ENCODE data around the gene NYAP1. TPM values are rescaled to one million over a fixed set of nuclear protein-coding genes. Genes with fewer than 3 reads are reported as not detected.
"Not testable (repeated sequence)": the region's sequence is repeated elsewhere in the genome, so short reads cannot be mapped to it uniquely, and the experiment has no call there.

NYAP1 gene
- total RNA-seq, 2 experiments from 2014 or later, result 0.32 to 0.38 TPM

DNA sequence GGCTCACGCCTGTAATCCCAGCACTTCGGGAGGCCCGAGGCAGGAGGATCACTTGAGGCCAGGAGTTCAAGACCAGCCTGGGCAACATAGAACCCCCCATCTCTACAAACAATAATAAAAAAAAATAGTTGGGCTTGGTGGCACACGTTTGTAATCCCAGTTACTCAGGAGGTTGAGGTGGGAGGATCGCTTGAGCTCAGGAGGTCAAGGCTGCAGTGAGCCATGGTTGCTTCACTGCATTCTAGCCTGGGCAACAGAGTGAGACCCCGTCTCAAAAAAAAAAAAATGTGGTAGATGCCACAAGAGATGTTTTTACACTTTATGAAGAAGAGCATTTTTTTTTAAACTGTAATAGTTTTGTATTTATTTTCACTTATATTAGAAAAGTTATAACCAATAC is 12.8 kb downstream of the NYAP1 start:
- intact Hi-C loops (cut with micrococcal nuclease), result no loop called here
- H3K36me3 Mint-ChIP-seq (ENCODE audit: low read depth), result no peaks in the 10 kb centered on the region
- ChIA-PET POLR2A (interaction anchor here (0.6 kb wide), 1 partner anchor 71 kb away, joined by 3 read pairs; no protein-coding TSS in a partner anchor), CTCF (interaction anchor here (0.6 to 2.6 kb wide), 5 partner anchors 14 to 252 kb away, joined by 3 to 11 read pairs (median 4); no protein-coding TSS in a partner anchor)
- H3K27me3 Mint-ChIP-seq, result no peaks in the 10 kb centered on the region
- no peaks in the 10 kb centered on the region for H3K9me3 Mint-ChIP-seq
- peaks cover 8% of the 10 kb centered on the region for H3K4me1 Mint-ChIP-seq (ENCODE audit: low read depth)
- H3K4me3 Mint-ChIP-seq, result no peak overlapping the region
- ATAC-seq, result no peak
- TF ChIP-seq, protein P1, sequence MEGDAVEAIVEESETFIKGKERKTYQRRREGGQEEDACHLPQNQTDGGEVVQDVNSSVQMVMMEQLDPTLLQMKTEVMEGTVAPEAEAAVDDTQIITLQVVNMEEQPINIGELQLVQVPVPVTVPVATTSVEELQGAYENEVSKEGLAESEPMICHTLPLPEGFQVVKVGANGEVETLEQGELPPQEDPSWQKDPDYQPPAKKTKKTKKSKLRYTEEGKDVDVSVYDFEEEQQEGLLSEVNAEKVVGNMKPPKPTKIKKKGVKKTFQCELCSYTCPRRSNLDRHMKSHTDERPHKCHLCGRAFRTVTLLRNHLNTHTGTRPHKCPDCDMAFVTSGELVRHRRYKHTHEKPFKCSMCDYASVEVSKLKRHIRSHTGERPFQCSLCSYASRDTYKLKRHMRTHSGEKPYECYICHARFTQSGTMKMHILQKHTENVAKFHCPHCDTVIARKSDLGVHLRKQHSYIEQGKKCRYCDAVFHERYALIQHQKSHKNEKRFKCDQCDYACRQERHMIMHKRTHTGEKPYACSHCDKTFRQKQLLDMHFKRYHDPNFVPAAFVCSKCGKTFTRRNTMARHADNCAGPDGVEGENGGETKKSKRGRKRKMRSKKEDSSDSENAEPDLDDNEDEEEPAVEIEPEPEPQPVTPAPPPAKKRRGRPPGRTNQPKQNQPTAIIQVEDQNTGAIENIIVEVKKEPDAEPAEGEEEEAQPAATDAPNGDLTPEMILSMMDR (IDR thresholded peaks at IDR 0.05), result no peak
- H3K27ac Mint-ChIP-seq, result no peak overlapping the region
- DNase-seq, result no peak

DNA sequence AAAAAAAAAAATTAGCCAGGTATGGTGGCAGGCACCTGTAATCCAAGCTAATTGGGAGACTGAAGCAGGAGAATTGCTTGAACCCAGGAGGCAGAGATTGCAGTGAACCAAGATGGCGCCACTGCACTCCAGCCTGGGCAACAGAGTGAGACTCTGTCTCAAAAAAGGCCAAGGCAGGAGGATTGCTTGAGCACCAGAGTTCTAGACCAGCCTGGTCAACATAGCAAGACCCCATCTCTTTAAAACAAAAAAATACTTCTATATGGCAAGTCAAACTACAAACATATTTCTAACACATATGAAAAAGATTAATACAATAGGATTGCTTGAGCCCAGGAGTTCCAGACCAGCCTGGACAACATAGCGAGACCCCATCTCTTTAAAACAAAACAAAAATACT is 17.0 kb downstream of the NYAP1 start:
- H3K36me3 Mint-ChIP-seq (ENCODE audit: low read depth); H3K4me3 Mint-ChIP-seq; H3K27ac Mint-ChIP-seq; H3K27me3 Mint-ChIP-seq; CTCF ChIA-PET; H3K9me3 Mint-ChIP-seq; DNase-seq; H3K4me1 Mint-ChIP-seq (ENCODE audit: low read depth); ATAC-seq; intact Hi-C loops (cut with micrococcal nuclease): not testable (repeated sequence)
- POLR2A ChIA-PET, result interaction anchor here (0.6 kb wide), 1 partner anchor 1387 kb away, joined by 3 read pairs; no protein-coding TSS in a partner anchor

DNA sequence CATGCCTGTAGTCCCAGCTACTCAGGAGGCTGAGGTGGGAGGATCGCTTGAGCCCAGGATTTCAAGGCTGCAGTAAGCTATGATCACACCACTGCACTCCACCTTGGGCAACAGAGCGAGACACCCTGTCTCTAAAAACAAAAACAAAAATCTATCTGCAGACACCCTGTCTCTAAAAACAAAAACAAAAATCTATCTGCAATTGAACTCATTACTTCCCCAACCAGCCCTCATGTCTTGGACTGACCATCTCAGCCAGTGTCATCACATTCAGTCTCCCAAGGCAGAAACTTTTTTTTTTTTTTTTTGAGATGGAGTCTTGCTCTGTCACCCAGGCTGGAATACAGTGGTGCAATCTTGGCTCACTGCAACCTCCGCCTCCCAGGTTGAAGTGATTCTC is 20.3 kb downstream of the NYAP1 start:
- CTCF ChIA-PET; H3K4me1 Mint-ChIP-seq (ENCODE audit: low read depth); H3K4me3 Mint-ChIP-seq; intact Hi-C loops (cut with micrococcal nuclease); H3K36me3 Mint-ChIP-seq (ENCODE audit: low read depth); ATAC-seq; DNase-seq; H3K27me3 Mint-ChIP-seq; POLR2A ChIA-PET; H3K27ac Mint-ChIP-seq; H3K9me3 Mint-ChIP-seq: not testable (repeated sequence)

DNA sequence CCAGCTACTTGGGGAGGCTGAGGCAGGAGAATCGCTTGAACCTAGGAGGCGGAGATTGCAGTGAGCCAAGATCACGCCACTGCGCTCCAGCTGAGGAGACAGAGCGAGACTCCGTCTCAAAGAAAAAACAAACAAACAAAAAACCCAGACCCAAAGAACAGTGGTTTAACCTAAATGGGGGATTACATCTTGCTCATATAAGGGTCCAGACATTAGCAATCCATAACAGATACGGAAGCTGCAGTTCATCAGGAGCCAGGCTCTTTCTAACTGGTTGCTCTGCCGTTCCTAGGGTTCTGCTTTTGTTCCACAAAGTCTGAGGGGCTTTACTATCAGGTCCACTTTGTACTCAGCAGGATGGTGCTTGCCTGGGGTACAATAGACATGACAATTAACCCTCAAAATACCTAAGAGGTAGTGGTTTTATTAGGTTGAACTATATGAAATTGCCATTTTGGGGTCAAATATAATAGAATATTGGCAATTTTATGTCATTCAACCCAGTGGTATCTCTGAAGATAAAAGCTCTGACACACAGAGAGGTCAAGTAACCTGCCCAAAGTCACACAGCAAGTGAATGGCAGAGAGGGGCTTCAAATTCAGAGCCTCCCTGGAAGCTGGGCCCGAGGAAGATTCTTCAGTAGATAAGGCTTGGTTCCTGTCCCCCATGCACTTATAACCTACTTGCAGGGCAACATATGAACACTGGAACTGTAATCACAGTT is 21.3 kb downstream of the NYAP1 start:
- POLR2A ChIA-PET, result interaction anchor here (1.3 kb wide), 1 partner anchor 28 kb away, joined by 3 read pairs; no protein-coding TSS in a partner anchor

DNA sequence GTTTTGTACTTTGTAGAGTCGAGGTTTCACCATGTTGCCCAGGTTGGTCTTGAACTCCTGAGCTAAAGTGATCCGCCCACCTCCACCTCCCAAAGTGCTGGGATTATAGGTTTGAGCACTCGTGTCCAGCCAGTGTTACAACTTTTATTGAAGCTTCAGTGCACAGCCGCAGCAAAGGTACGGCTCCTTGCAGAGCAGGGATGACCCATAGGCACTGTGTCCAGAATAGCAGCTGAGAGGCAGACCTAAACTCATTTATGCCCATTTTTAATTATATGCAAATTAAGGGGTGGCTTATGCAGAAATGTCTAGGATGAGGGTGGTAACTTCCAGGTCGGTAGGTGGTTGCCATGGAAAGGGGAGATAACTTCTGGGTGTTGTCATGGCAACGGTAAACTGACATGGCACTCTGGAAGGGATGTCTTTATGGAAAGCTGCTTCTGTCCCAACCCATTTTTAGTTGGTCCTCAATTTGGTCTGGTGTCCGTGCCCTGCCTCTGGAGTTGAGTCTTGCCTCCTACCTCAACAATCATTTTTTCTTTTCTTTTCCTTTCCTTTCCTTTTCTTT is 22.7 kb downstream of the NYAP1 start:
- no peak for DNase-seq
- no peak overlapping the region for H3K4me3 Mint-ChIP-seq
- H3K27me3 Mint-ChIP-seq, result no peaks in the 10 kb centered on the region
- intact Hi-C loops (cut with micrococcal nuclease), result no loop called here
- no peak for ATAC-seq
- TF ChIP-seq, protein P1 (IDR thresholded peaks at IDR 0.05), result no peak
- no peak overlapping the region for H3K27ac Mint-ChIP-seq
- H3K4me1 Mint-ChIP-seq (ENCODE audit: low read depth), result no peaks in the 10 kb centered on the region
- POLR2A ChIA-PET, result no interaction called here
- no peaks in the 10 kb centered on the region for H3K36me3 Mint-ChIP-seq (ENCODE audit: low read depth)
- no peaks in the 10 kb centered on the region for H3K9me3 Mint-ChIP-seq
- CTCF ChIA-PET, result interaction anchor here (0.7 to 2.0 kb wide), 5 partner anchors 10 to 53 kb away, joined by 3 to 5 read pairs (median 4); no protein-coding TSS in a partner anchor

More for the DNA sequence above, 21.3 kb downstream of the NYAP1 start:
- Mint-ChIP-seq H3K4me3 (no peak overlapping the region), H3K4me1 (ENCODE audit: low read depth) (no peaks in the 10 kb centered on the region), H3K9me3 (no peaks in the 10 kb centered on the region), H3K36me3 (ENCODE audit: low read depth) (no peaks in the 10 kb centered on the region), H3K27ac (no peak overlapping the region), H3K27me3 (no peaks in the 10 kb centered on the region)
- CTCF ChIA-PET, result interaction anchor here (0.8 to 2.0 kb wide), 2 partner anchors 11 to 23 kb away, joined by 5 read pairs; no protein-coding TSS in a partner anchor
- DNase-seq, result no peak
- intact Hi-C loops (cut with micrococcal nuclease), result no loop called here
- ATAC-seq, result no peak
- TF ChIP-seq, protein P1 (IDR thresholded peaks at IDR 0.05), result no peak

DNA sequence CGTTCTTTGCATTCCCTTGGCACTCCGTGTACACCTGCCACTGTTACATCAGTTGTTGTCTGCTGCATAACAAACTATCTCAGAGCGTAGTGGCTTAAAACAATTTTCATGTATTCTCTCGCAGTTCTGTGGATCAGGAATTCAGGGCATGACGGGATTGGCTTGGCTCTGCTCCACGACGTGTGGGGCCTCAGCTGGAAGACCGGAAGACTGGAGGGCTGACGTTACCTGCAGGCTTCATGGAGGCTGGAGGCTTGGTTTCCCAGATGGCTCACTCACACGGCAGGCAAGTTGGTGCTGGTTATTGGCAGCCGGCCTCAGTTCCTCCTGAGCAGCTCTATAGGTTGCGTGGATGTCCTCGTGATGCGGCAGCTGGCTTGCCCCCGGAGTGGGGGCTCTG is 25.5 kb downstream of the NYAP1 start:
- Mint-ChIP-seq H3K36me3 (ENCODE audit: low read depth) (no peaks in the 10 kb centered on the region), H3K4me1 (ENCODE audit: low read depth) (no peaks in the 10 kb centered on the region), H3K4me3 (no peak overlapping the region), H3K27me3 (no peaks in the 10 kb centered on the region), H3K27ac (no peak overlapping the region), H3K9me3 (no peaks in the 10 kb centered on the region)
- ATAC-seq, result no peak
- CTCF ChIA-PET, result interaction anchor here (1.0 to 1.8 kb wide), 2 partner anchors 40 to 50 kb away, joined by 5 read pairs; no protein-coding TSS in a partner anchor
- POLR2A ChIA-PET, result no interaction called here
- intact Hi-C loops (cut with micrococcal nuclease), result no loop called here
- TF ChIP-seq, protein P1 (IDR thresholded peaks at IDR 0.05), result no peak
- DNase-seq, result no peak
